HepG2 (cell line): ENCODE data around the gene NCBP2. TPM values are rescaled to one million over a fixed set of nuclear protein-coding genes. Genes with fewer than 3 reads are reported as not detected.

Experiments
- ATAC-seq: fragments of 200-7000 bp; cut with Tn5 transposase; 3 replicates; pipeline ENCODE4 v1.9.1; 2020; ENCODE audit warnings: mild to moderate bottlenecking, moderate library complexity
- BruUV-seq: library from RNA; stranded (reverse); fragments of 400-500 nt; replicated peaks from 2 replicates; lab custom pipeline; 2021; lab: Mats Ljungman, UMichigan
- CTCF ChIA-PET: fragments of 300-600 bp; formaldehyde crosslinking; extraction: SDS; loops from one replicate; lab custom pipeline; 2021; ENCODE audit warnings: low total read pairs, inconsistent platforms, low intra/inter-chr PET ratio; lab: Yijun Ruan, JAX
- POLR2A ChIA-PET: fragments of 350-600 bp; sonication (Branson Sonifier 250); formaldehyde crosslinking; loops from one replicate; lab custom pipeline; 2020; ENCODE audit warnings: antibody characterized with exemption, inconsistent platforms; lab: Yijun Ruan, JAX
- DNase-seq: peaks from one replicate; pipeline ENCODE4 v3.0.0-alpha.2; 2015; ENCODE audit warnings: low spot score
- FAIRE-seq: peaks from 3 replicates; lab custom pipeline; 2011; peaks lifted over from hg19 to GRCh38; lab: Jason Lieb, UNC
- H2AFZ ChIP-seq: one replicate; pipeline ENCODE4 v1.6.1; 2011; ENCODE audit warnings: low read length, inconsistent platforms
- H3K27ac ChIP-seq: fragments of 300-600 bp; 3 replicates; pipeline ENCODE4 v1.8.0; 2011; ENCODE audit warnings: mixed run types, mild to moderate bottlenecking, mixed read lengths, low read length, inconsistent platforms; ENCODE audit not compliant: insufficient read depth; ENCODE audit errors: extremely low read length
- H3K27me3 ChIP-seq, 2 experiments: fragments of 200-600 bp in 1 of 2; 2 replicates in 1 of 2; 3 replicates in 1 of 2; pipeline versions ENCODE4 v1.6.0 to v1.8.0; 2011; ENCODE audit warnings: low read length in 2 of 2, mild to moderate bottlenecking in 2 of 2, moderate library complexity in 2 of 2, inconsistent platforms in 1 of 2; ENCODE audit not compliant: insufficient read depth in 2 of 2, control insufficient read depth in 1 of 2
- H3K36me3 ChIP-seq, 2 experiments: fragments of 200-600 bp in 1 of 2; replicated peaks in 1 of 2; 2 replicates in 1 of 2; 3 replicates in 1 of 2; pipeline versions ENCODE4 v1.5.1 to v1.8.0; 2011; ENCODE audit warnings: low read length in 2 of 2, inconsistent platforms in 1 of 2; ENCODE audit not compliant: insufficient read depth in 2 of 2, control insufficient read depth in 1 of 2
- H3K4me1 ChIP-seq: 2 replicates; pipeline ENCODE4 v1.5.1; 2012; ENCODE audit warnings: low read length, inconsistent platforms; ENCODE audit not compliant: insufficient read depth
- H3K4me2 ChIP-seq: 2 replicates; pipeline ENCODE4 v1.6.0; 2011; ENCODE audit warnings: low read depth, low read length, inconsistent platforms
- H3K4me3 ChIP-seq, 3 experiments: fragments of 200-600 bp in 1 of 3; sonication (generic), shearing (Covaris generic) in 1 of 3; replicated peaks in 1 of 3; 2 replicates each; pipeline ENCODE4 v1.5.1; 2011 to 2016; ENCODE audit warnings: low read length in 3 of 3, inconsistent platforms in 2 of 3, low read depth in 2 of 3, mild to moderate bottlenecking in 2 of 3, control low read depth in 1 of 3, mixed read lengths in 1 of 3; ENCODE audit not compliant: insufficient read depth in 1 of 3
- H3K79me2 ChIP-seq: one replicate; pipeline ENCODE4 v1.6.1; 2011; ENCODE audit warnings: low read length, inconsistent platforms; ENCODE audit not compliant: insufficient read depth
- H3K9ac ChIP-seq: 2 replicates; pipeline ENCODE4 v1.6.0; 2011; ENCODE audit warnings: mild to moderate bottlenecking, low read depth, low read length, inconsistent platforms; ENCODE audit not compliant: insufficient read depth
- H3K9me3 ChIP-seq: 2 replicates; pipeline ENCODE4 v1.5.1; 2012; ENCODE audit warnings: mild to moderate bottlenecking, low read length
- H4K20me1 ChIP-seq: 2 replicates; pipeline ENCODE4 v1.6.0; 2011; ENCODE audit warnings: inconsistent platforms, mild to moderate bottlenecking, low read length, moderate library complexity; ENCODE audit not compliant: insufficient read depth
- CBX1 ChIP-seq: IDR thresholded peaks from one replicate; pipeline ENCODE4 v1.6.1; 2016; ENCODE audit warnings: antibody characterized with exemption, low read depth
- CCDC6 ChIP-seq: sonication (generic); formaldehyde crosslinking; IDR thresholded peaks from 2 replicates; pipeline ENCODE4 v1.8.1; 2022; ENCODE audit warnings: mild to moderate bottlenecking, missing genetic modification reagents, moderate library complexity
- ELF3 ChIP-seq: IDR thresholded peaks from 2 replicates; pipeline ENCODE4 v1.6.1; 2016; ENCODE audit warnings: missing genetic modification reagents, missing compliant biosample characterization
- HNRNPUL1 ChIP-seq: fragments of 200-400 bp; formaldehyde crosslinking; IDR thresholded peaks from 2 replicates; pipeline ENCODE4 v1.6.1; 2017; ENCODE audit warnings: low read depth, mild to moderate bottlenecking, low read length, moderate library complexity
- NFIC ChIP-seq: IDR thresholded peaks from 2 replicates; pipeline ENCODE4 v1.6.1; 2012; ENCODE audit warnings: mild to moderate bottlenecking, low read length, inconsistent platforms
- U2AF1 ChIP-seq: fragments of 200-400 bp; formaldehyde crosslinking; optimal IDR thresholded peaks from 2 replicates; pipeline ENCODE3; 2017; ENCODE audit warnings: mild to moderate bottlenecking, low read depth, low read length
- ZFP37 ChIP-seq: sonication (generic); formaldehyde crosslinking; IDR thresholded peaks from 2 replicates; pipeline ENCODE4 v1.4.0; 2020; ENCODE audit warnings: missing genetic modification reagents, borderline replicate concordance
- ZNF317 ChIP-seq: sonication (generic); formaldehyde crosslinking; IDR thresholded peaks from 2 replicates; pipeline ENCODE4 v1.5.0; 2020; ENCODE audit warnings: mild to moderate bottlenecking, missing genetic modification reagents
- ZNF430 ChIP-seq: sonication (generic); formaldehyde crosslinking; IDR thresholded peaks from 2 replicates; pipeline ENCODE4 v1.9.0; 2021; ENCODE audit warnings: mild to moderate bottlenecking, missing genetic modification reagents
- ZNF431 ChIP-seq: sonication (generic); formaldehyde crosslinking; IDR thresholded peaks from 2 replicates; pipeline ENCODE4 v1.9.0; 2022; ENCODE audit warnings: missing genetic modification reagents, low read depth, mild to moderate bottlenecking, borderline replicate concordance
- ZNF503 ChIP-seq: sonication (generic); formaldehyde crosslinking; IDR thresholded peaks from 2 replicates; pipeline ENCODE4 v1.4.0; 2020; ENCODE audit warnings: missing genetic modification reagents
- ZNF546 ChIP-seq: sonication (generic); formaldehyde crosslinking; conservative IDR thresholded peaks from 2 replicates; pipeline ENCODE4 v1.8.1; 2023; ENCODE audit warnings: mild to moderate bottlenecking, missing genetic modification reagents
- ZNF607 ChIP-seq: sonication (generic); formaldehyde crosslinking; IDR thresholded peaks from 2 replicates; pipeline ENCODE4 v1.5.1; 2020; ENCODE audit warnings: missing genetic modification reagents, mild to moderate bottlenecking, borderline replicate concordance
- ZNF704 ChIP-seq: sonication (generic); formaldehyde crosslinking; IDR thresholded peaks from 2 replicates; pipeline ENCODE4 v1.8.1; 2023; ENCODE audit warnings: mild to moderate bottlenecking, inconsistent platforms, moderate library complexity, missing genetic modification reagents, borderline replicate concordance
- ZNF878 ChIP-seq: sonication (generic); formaldehyde crosslinking; IDR thresholded peaks from 2 replicates; pipeline ENCODE4 v1.8.1; 2023; ENCODE audit warnings: mild to moderate bottlenecking, missing genetic modification reagents, moderate library complexity
- WGBS: methylation state at CpG from one replicate; pipeline ENCODE4 v1.1.6; 2017; ENCODE audit warnings: low lambda C conversion rate; 5-methylcytosine and 5-hydroxymethylcytosine counted together
- in situ Hi-C: cut with HindIII; loops from 2 replicates; pipeline ENCODE4 v1.10.0; 2017; ENCODE audit warnings: low pct_unique_long_range_greater_than_20kb; ENCODE audit not compliant: extremely low pct_ligation_motif_present
- intact Hi-C: fragments of 100-400 bp; cut with micrococcal nuclease; formaldehyde crosslinking; loops from one replicate; pipeline ENCODE4 v1.10.0; 2022; ENCODE audit not compliant: unreplicated experiment
- polyA plus RNA-seq, 8 experiments: library from polyadenylated mRNA; depleted of rRNA in 3 of 8; stranded (reverse) in 7 of 8; unstranded in 1 of 8; fragments of >200 nt; fragmentation: Illumina TruSeq in 4 of 8; extraction: Trizol in 4 of 8; gene quantifications; 2 replicates each; pipeline versions ENCODE4 v1.2.1 to v1.2.3, GENCODE V29; 2011 to 2016; ENCODE audit warnings: low read depth in 4 of 8, missing spikeins in 1 of 8, mixed read lengths in 1 of 8; ENCODE audit not compliant: insufficient read depth in 1 of 8
- total RNA-seq, 5 experiments: library from RNA; depleted of rRNA; stranded (reverse); fragments of >200 nt; fragmentation: Illumina TruSeq; extraction: Trizol; gene quantifications; 2 replicates each; pipeline ENCODE4 v1.2.3, GENCODE V29; 2016; ENCODE audit warnings: low read depth in 1 of 5
- TF ChIP-seq, protein P1 (sequence below): sonication (generic); formaldehyde crosslinking; IDR thresholded peaks from 2 replicates; pipeline ENCODE4 v1.5.0; 2020; ENCODE audit warnings: missing genetic modification reagents, mild to moderate bottlenecking, borderline replicate concordance
- TF ChIP-seq, protein P2 (sequence below): sonication (generic); formaldehyde crosslinking; IDR thresholded peaks from 2 replicates; pipeline ENCODE4 v1.5.0; 2020; ENCODE audit warnings: mild to moderate bottlenecking, missing genetic modification reagents

The NCBP2 gene
- total and polyA plus RNA-seq, 2 of the 13 experiments (the other 11 are each of a cell fraction or from before 2014, with no cell fraction given): 58.7 to 95.5 TPM

- peaks cover 73% of the 10 kb centered on the region for H3K4me1 ChIP-seq
- CTCF ChIA-PET: interaction anchor here (1.2 kb wide), 2 partner anchors 27 to 105 kb away, joined by 4 to 6 read pairs; no protein-coding TSS in a partner anchor
- peaks cover 55% of the 10 kb centered on the region for H3K79me2 ChIP-seq
- peak overlapping the region; percentile 98 for H3K9ac ChIP-seq
- H3K27me3 ChIP-seq: peaks cover 0 to 3% of the 10 kb centered on the region in 2 experiments; a peak in 2 of 5 replicates
- 0% methylated on average over 3 of the region's 25 CpGs for WGBS
- peak overlapping the region; percentile 95 for H3K27ac ChIP-seq
- intact Hi-C loops (loop anchor here (1.0 kb wide), 1 partner anchor 334 kb away; no protein-coding TSS in a partner anchor), in situ Hi-C loops (no loop called here)
- peak overlapping the region; percentile 74 to 99 (median 97) for H3K4me3 ChIP-seq
- FAIRE-seq (no peak), DNase-seq (no peak), ATAC-seq (peak; percentile 16)
- H3K36me3 ChIP-seq: peaks cover 2 to 11% of the 10 kb centered on the region in 2 experiments; a peak in 4 of 5 replicates
- no peak overlapping the region for H2AFZ ChIP-seq
- BruUV-seq: TSS peak; percentile 82
- H4K20me1 ChIP-seq: no peaks in the 10 kb centered on the region; the same call in 1 of the 2 replicates
- H3K9me3 ChIP-seq: no peaks in the 10 kb centered on the region
- H3K4me2 ChIP-seq: peak overlapping the region; percentile 96
- POLR2A ChIA-PET: interaction anchor here (1.1 to 3.0 kb wide), 5 partner anchors 8 to 203 kb away, joined by 3 to 33 read pairs (median 5); partner anchors contain the start of genes PAK2 and SENP5
- no peak for TF ChIP-seq NFIC
- no peak for TF ChIP-seq CCDC6 (CRISPR knock-in tag)
- no peak for TF ChIP-seq HNRNPUL1
- no peak for TF ChIP-seq U2AF1
- no peak for TF ChIP-seq ZNF317 (CRISPR knock-in tag)
- TF ChIP-seq CBX1: no peak
- 0 out of 2 replicates have a peak, but pooled peaks have one; percentile 3 for TF ChIP-seq ZNF546 (CRISPR knock-in tag)
- TF ChIP-seq ZNF878 (CRISPR knock-in tag): 0 out of 2 replicates have a peak, but pooled peaks have one; percentile 38
- TF ChIP-seq ZFP37 (CRISPR knock-in tag): no peak
- TF ChIP-seq ZNF607: no peak
- TF ChIP-seq ZNF431 (CRISPR knock-in tag): 0 out of 2 replicates have a peak, but pooled peaks have one; percentile 15
- no peak; the same call in 1 of the 2 replicates for TF ChIP-seq ZNF430
- TF ChIP-seq, protein P1, sequence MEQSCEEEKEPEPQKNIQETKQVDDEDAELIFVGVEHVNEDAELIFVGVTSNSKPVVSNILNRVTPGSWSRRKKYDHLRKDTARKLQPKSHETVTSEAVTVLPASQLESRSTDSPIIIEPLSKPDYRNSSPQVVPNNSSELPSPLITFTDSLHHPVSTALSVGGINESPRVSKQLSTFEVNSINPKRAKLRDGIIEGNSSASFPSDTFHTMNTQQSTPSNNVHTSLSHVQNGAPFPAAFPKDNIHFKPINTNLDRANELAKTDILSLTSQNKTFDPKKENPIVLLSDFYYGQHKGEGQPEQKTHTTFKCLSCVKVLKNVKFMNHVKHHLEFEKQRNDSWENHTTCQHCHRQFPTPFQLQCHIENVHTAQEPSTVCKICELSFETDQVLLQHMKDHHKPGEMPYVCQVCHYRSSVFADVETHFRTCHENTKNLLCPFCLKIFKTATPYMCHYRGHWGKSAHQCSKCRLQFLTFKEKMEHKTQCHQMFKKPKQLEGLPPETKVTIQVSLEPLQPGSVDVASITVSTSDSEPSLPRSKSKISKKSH (CRISPR knock-in tag): no peak
- TF ChIP-seq, protein P2, sequence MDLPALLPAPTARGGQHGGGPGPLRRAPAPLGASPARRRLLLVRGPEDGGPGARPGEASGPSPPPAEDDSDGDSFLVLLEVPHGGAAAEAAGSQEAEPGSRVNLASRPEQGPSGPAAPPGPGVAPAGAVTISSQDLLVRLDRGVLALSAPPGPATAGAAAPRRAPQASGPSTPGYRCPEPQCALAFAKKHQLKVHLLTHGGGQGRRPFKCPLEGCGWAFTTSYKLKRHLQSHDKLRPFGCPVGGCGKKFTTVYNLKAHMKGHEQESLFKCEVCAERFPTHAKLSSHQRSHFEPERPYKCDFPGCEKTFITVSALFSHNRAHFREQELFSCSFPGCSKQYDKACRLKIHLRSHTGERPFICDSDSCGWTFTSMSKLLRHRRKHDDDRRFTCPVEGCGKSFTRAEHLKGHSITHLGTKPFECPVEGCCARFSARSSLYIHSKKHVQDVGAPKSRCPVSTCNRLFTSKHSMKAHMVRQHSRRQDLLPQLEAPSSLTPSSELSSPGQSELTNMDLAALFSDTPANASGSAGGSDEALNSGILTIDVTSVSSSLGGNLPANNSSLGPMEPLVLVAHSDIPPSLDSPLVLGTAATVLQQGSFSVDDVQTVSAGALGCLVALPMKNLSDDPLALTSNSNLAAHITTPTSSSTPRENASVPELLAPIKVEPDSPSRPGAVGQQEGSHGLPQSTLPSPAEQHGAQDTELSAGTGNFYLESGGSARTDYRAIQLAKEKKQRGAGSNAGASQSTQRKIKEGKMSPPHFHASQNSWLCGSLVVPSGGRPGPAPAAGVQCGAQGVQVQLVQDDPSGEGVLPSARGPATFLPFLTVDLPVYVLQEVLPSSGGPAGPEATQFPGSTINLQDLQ (CRISPR knock-in tag): no peak; the same call in 1 of the 2 replicates
- TF ChIP-seq ZNF503 (CRISPR knock-in tag): no peak
- no peak for TF ChIP-seq ELF3 (CRISPR knock-in tag)
- no peak for TF ChIP-seq ZNF704 (CRISPR knock-in tag)
Measured at GRCh38 chr3:196942915-196943277, 568 bp upstream of the NCBP2 start.
